Measurements from ENCODE around the gene PADI2.

PADI2 gene

GRCh38 chr1:17139637-17140036 is 20.4 kb upstream of the PADI2 start:
- no peak for DNase-seq

- no peak for DNase-seq
Measured at GRCh38 chr1:17137441-17137840, 18.2 kb upstream of the PADI2 start.

GRCh38 chr1:17136936-17137335 is 17.7 kb upstream of the PADI2 start:
- DNase-seq = no peak

GRCh38 chr1:17136145-17136544 is 16.9 kb upstream of the PADI2 start:
- DNase-seq = no peak

GRCh38 chr1:17135530-17135929 is 16.3 kb upstream of the PADI2 start:
- DNase-seq = no peak

- DNase-seq = no peak
Measured at GRCh38 chr1:17134724-17135123, 15.5 kb upstream of the PADI2 start.

- DNase-seq = no peak
Measured at GRCh38 chr1:17134034-17134433, 14.8 kb upstream of the PADI2 start.

- DNase-seq = no peak
Measured at GRCh38 chr1:17130138-17130635, 10.9 kb upstream of the PADI2 start.

GRCh38 chr1:17128361-17128760 is 9.1 kb upstream of the PADI2 start:
- no peak for DNase-seq

GRCh38 chr1:17125756-17126237 is 6.5 kb upstream of the PADI2 start:
- peak; percentile 82 for DNase-seq

GRCh38 chr1:17123196-17124045 is 4.2 kb upstream of the PADI2 start:
- DNase-seq = no peak

GRCh38 chr1:17122521-17123164 is 3.4 kb upstream of the PADI2 start:
- DNase-seq = no peak

- DNase-seq = no peak
Measured at GRCh38 chr1:17121881-17122280, 2.6 kb upstream of the PADI2 start.

- DNase-seq = no peak
Measured at GRCh38 chr1:17120962-17121837, 1.9 kb upstream of the PADI2 start.

- DNase-seq = no peak
Measured at GRCh38 chr1:17120481-17120877, 1.2 kb upstream of the PADI2 start.

GRCh38 chr1:17119773-17120480 is 676 bp upstream of the PADI2 start:
- no peak for DNase-seq

- no peak for DNase-seq
Measured at GRCh38 chr1:17118706-17119075, 560 bp downstream of the PADI2 start.

- no peak for DNase-seq
Measured at GRCh38 chr1:17118268-17118667, 983 bp downstream of the PADI2 start.

GRCh38 chr1:17117451-17118265 is 1.6 kb downstream of the PADI2 start:
- no peak for DNase-seq

GRCh38 chr1:17116643-17117042 is 2.6 kb downstream of the PADI2 start:
- DNase-seq = no peak

- DNase-seq = no peak
Measured at GRCh38 chr1:17113963-17114362, 5.3 kb downstream of the PADI2 start.
